Right atrium auricular region (tissue), 2 donors: ENCODE measurements around the gene ARHGEF7. TPM values are rescaled to one million over a fixed set of nuclear protein-coding genes. Genes with fewer than 3 reads are reported as not detected.
A peak's percentile ranks its signal among the peaks of the same experiment; 100 is the strongest.

Experiments used
- DNase-seq: peaks from one replicate; pipeline ENCODE4 v3.0.0-alpha.2; 2019; ENCODE audit warnings: low spot score
- H3K27ac ChIP-seq, 2 donors: fragments of 200-600 bp; sonication (generic); 1 replicate in 1 of 2; 2 replicates in 1 of 2; pipeline ENCODE4 v1.5.1; 2016 to 2019
- H3K27me3 ChIP-seq, 2 donors: fragments of 200-600 bp; sonication (generic); one replicate each; pipeline versions ENCODE4 v1.5.1 to v1.6.0; 2017 to 2019
- H3K36me3 ChIP-seq: fragments of 200-600 bp; sonication (generic); one replicate; pipeline ENCODE4 v1.5.1; 2016
- H3K4me1 ChIP-seq, 2 donors: fragments of 200-600 bp; sonication (generic); one replicate each; pipeline versions ENCODE4 v1.5.1 to v1.6.0; 2017 to 2019
- H3K4me3 ChIP-seq, 2 donors: fragments of 200-600 bp; sonication (generic); 1 replicate in 1 of 2; 2 replicates in 1 of 2; pipeline ENCODE4 v1.5.1; 2017 to 2019; ENCODE audit warnings: mild to moderate bottlenecking in 1 of 2, moderate library complexity in 1 of 2
- H3K9me3 ChIP-seq, 2 donors: fragments of 200-600 bp; sonication (generic); one replicate each; pipeline ENCODE4 v1.5.1; 2019
- total RNA-seq, 2 donors: library from RNA; depleted of rRNA; stranded (reverse); fragments of >200 nt; gene quantifications; one replicate each; pipeline ENCODE4 v1.1.0, GENCODE V29; 2016
- TF ChIP-seq, protein P1 (sequence below), 2 donors: fragments of 200-600 bp; sonication (generic); IDR thresholded peaks; one replicate each; pipeline ENCODE4 v1.5.1; 2019; ENCODE audit warnings: antibody characterized with exemption in 2 of 2

The ARHGEF7 gene
- total RNA-seq, 2 donors from 2014 or later, result 27.8 to 36.9 TPM

DNA sequence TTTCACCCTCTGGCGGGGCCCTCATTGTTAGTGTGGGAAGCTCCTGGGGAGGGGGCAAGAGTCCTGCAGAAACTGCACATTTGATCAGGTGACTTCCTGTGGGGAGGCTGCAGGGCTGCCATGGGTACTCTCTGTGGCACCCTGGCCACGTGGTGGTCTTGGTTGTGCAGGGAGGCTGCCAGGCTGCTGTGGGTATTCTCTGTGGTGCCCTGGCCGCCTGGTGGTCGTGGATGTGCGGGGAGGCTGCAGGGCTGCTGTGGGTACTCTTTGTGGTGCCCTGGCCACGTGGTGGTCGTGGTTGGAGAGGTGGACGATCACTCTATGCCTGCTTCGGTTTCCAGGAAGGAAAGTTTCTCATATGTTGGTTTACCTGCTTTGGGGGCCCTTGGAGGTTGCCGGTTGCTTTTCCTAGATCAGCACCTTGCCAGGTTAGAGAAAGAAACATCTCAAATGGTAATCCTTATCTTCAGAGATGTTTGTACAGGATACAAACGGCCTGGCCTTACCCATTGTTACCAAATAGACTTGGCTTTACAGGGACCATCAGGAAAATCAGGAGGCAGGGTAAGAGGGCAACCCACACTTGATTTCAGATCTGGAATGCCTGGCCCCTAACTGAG is 228.2 kb downstream of the ARHGEF7 start:
- H3K27ac ChIP-seq, result no peak overlapping the region
- no peaks in the 10 kb centered on the region for H3K36me3 ChIP-seq
- H3K4me1 ChIP-seq, result no peaks in the 10 kb centered on the region
- H3K4me3 ChIP-seq, result no peak overlapping the region
- no peaks in the 10 kb centered on the region for H3K9me3 ChIP-seq
- TF ChIP-seq, protein P1, sequence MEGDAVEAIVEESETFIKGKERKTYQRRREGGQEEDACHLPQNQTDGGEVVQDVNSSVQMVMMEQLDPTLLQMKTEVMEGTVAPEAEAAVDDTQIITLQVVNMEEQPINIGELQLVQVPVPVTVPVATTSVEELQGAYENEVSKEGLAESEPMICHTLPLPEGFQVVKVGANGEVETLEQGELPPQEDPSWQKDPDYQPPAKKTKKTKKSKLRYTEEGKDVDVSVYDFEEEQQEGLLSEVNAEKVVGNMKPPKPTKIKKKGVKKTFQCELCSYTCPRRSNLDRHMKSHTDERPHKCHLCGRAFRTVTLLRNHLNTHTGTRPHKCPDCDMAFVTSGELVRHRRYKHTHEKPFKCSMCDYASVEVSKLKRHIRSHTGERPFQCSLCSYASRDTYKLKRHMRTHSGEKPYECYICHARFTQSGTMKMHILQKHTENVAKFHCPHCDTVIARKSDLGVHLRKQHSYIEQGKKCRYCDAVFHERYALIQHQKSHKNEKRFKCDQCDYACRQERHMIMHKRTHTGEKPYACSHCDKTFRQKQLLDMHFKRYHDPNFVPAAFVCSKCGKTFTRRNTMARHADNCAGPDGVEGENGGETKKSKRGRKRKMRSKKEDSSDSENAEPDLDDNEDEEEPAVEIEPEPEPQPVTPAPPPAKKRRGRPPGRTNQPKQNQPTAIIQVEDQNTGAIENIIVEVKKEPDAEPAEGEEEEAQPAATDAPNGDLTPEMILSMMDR (IDR thresholded peaks at IDR 0.05), result no peak
- H3K27me3 ChIP-seq, result no peaks in the 10 kb centered on the region
- DNase-seq, result peak; percentile 18

DNA sequence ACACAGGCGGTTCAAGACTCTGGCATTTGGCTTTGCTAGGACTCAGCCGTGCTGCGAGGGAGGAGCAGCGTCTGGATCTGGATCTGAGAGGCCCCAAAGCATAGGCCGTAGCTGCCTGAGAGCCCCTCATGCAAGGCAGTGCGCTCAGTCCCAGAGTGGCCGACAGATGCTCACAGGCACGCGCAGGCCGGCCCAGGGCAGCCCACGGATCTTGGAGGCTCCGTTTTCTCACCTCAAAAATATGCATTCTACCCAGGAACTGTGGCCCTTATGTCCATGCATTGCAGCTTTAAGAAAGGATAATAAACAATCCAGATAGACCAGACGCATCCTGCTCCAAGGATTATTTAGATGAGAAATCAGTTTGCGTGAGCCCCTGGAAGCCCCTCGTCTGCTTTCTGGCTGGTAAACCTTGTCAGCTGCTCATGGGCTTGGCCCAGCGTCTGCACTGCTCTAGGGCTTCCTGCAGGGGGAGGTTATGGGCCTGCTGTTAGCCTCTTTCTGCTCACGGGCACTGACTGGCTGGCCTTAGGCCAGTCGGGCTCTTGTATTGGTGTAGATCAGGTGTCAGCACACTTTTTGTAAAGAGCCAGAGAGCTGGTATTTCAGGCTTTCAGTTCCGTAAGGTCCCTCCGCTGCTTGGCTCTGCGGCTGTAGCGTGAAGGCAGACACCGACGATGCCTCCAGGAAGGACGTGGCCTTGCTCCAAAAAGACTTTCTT is 229.5 kb downstream of the ARHGEF7 start:
- Histone ChIP-seq H3K27ac (no peak overlapping the region), H3K4me3 (no peak overlapping the region), H3K27me3 (no peaks in the 10 kb centered on the region), H3K4me1 (no peaks in the 10 kb centered on the region), H3K36me3 (no peaks in the 10 kb centered on the region), H3K9me3 (no peaks in the 10 kb centered on the region)
- TF ChIP-seq, protein P1 (IDR thresholded peaks at IDR 0.05), result no peak
- peak; percentile 46 for DNase-seq

DNA sequence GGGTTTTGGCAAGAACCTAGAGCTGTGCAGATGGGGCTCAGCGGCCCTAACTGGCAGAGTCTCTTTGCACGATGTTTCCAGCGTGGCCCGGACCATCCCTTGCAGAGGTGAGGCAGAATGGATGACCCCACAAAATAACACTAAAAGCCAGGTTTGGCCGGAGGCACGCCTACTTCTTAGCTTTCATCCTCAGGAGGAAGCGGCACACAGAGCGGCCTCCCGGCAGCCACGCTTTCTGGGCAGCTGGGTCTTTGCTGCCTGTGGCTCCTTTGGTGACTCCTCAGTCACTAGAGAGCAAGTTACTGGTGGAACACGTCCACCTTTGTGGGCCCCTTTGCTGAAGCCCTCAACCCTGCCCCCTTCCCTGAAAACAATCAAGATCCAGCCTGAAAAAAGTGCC is 230.6 kb downstream of the ARHGEF7 start:
- Histone ChIP-seq H3K27ac (no peak overlapping the region), H3K27me3 (no peaks in the 10 kb centered on the region), H3K9me3 (no peaks in the 10 kb centered on the region), H3K4me1 (no peaks in the 10 kb centered on the region), H3K36me3 (no peaks in the 10 kb centered on the region), H3K4me3 (no peak overlapping the region)
- TF ChIP-seq, protein P1 (IDR thresholded peaks at IDR 0.05), result no peak
- peak; percentile 43 for DNase-seq

DNA sequence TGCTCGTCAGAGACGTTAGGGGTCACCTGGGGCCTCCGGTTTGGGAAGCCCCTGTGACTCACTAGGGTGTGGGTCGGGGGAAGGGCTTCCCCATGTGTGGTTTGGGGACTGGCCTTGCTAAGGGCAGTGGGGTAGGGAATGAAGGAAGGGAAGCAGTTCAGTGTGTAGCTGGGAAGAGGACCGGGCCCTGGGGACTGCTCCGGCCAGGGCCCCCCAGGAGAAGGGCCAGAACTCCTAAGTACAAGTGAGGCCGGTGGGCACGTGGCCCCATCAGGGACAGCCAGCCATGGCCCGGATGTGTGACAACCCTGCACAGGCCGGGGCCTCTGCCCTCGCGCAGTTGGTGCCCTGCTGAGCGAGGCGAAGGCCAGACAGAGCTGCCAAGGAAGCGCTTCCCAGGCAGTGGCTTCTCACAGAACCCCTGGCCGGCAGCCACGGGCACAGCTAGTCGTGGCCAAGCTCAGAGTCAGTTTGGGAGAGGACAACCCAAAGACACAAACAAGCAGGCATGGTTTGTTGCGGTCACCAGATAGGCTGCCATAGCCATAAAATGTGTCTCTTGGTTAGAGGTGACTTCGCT is 231.1 kb downstream of the ARHGEF7 start:
- no peaks in the 10 kb centered on the region for H3K27me3 ChIP-seq
- no peaks in the 10 kb centered on the region for H3K9me3 ChIP-seq
- TF ChIP-seq, protein P1 (IDR thresholded peaks at IDR 0.05), result no peak
- no peak overlapping the region for H3K27ac ChIP-seq
- no peak overlapping the region for H3K4me3 ChIP-seq
- DNase-seq, result peak; percentile 55
- H3K36me3 ChIP-seq, result no peaks in the 10 kb centered on the region
- no peaks in the 10 kb centered on the region for H3K4me1 ChIP-seq

DNA sequence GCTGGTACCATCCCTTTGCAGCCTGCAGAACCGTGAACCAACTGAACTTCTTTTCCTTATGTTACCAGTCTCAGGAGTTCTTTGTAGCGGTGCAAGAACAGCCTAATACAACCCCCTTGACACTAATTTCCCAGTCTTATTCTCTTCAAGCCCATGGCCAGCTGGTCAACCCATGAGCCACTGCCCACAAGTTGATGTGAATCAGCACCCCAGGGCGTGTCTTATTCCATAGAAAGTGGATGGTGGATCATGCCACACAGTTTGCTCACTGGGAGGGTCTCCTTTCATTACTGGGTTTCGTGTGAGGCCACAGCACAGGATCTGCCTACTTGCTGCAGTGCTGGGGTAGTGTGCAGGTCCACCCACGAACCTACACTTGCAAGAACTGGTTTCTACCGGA is 232.3 kb downstream of the ARHGEF7 start:
- Histone ChIP-seq H3K4me3 (no peak overlapping the region), H3K27me3 (no peaks in the 10 kb centered on the region), H3K4me1 (no peaks in the 10 kb centered on the region), H3K27ac (no peak overlapping the region), H3K36me3 (no peaks in the 10 kb centered on the region), H3K9me3 (no peaks in the 10 kb centered on the region)
- peak; percentile 38 for DNase-seq
- TF ChIP-seq, protein P1 (IDR thresholded peaks at IDR 0.05), result no peak
